Measurements from ENCODE around the gene PTPN9.

Gene PTPN9

GRCh38 chr15:75578948-75579920 is at the start of gene PTPN9:
TSS of gene PTPN9 (minus strand) at chr15:75579315. CDS start at chr15:75578776, 539 bp downstream.
- H3K9me3 ChIP-seq (ENCODE audit: control insufficient read depth, low read length): no peaks in the 10 kb centered on the region
- H3K9ac ChIP-seq: no peak within 1 kb of the TSS
- peaks cover 7% of the 10 kb centered on the region for H3K79me2 ChIP-seq
- TF ChIP-seq CTCF (IDR thresholded peaks at IDR 0.05): peak; percentile 23
- H3K27ac ChIP-seq: peak within 1 kb of the TSS; percentile 72
- H3K4me3 ChIP-seq (ENCODE audit: low read depth, low read length): peak within 1 kb of the TSS; percentile 65
- no peaks in the 10 kb centered on the region for H3K4me1 ChIP-seq
- H3K27me3 ChIP-seq (ENCODE audit: control insufficient read depth, insufficient read depth, low read length): no peaks in the 10 kb centered on the region
- no peaks in the 10 kb centered on the region for H3K36me3 ChIP-seq (ENCODE audit: control insufficient read depth, insufficient read depth, low read length)
- H2AFZ ChIP-seq: peak within 1 kb of the TSS; percentile 83
- peak within 1 kb of the TSS; percentile 88 for H3K4me2 ChIP-seq (ENCODE audit: low read length)

DNA sequence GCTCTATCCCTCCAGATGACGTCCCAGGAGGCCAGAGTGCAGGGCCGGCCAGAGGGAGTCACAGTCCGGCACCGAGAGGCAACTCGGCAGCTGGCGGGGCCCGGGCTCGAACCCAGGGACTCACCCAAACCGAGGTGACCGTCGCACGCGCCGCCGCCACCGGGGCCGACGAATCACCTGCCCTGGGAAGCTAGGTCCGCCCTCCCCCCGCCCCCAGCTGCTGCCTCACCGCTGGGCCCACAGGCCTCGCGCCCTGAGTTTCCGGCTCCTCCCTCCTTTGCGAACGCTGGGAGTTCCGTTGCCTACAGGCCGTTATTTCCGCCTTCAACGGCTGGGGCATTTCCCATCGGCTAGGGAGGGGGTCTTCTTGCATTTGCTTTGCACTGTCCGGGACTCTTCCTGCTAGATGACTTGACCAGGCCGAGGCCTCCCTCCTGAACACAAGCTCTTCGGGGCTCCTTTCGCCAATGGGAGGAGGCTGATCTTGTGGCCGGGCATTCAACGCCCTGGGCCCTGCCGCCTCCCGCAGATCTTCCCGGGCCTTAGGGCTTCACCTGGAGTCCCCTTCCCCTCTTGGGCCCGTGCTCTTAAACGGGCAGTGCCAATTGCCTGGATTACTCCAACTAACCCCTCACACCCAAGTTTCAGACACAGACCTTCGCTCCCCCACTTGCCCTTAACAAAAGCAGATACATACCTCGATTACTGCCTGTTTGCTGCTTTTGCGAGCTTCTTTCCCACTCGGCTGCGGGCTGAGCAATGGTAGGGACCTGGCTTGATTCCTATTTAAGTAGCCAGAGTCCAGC is 46.6 kb upstream of the PTPN9 start, which contains the start of gene SNUPN:
SNUPN (minus strand) TSS at position 184 of the 806 bp plus-strand sequence. CDS start 4,674 bp downstream, outside the sequence.
- TF ChIP-seq CTCF (IDR thresholded peaks at IDR 0.05): no peak
- no peaks in the 10 kb centered on the region for H3K4me1 ChIP-seq
- H3K9me3 ChIP-seq (ENCODE audit: control insufficient read depth, low read length): no peaks in the 10 kb centered on the region
- H3K4me3 ChIP-seq (ENCODE audit: low read depth, low read length): peak within 1 kb of the TSS; percentile 65
- H3K27me3 ChIP-seq (ENCODE audit: control insufficient read depth, insufficient read depth, low read length): no peaks in the 10 kb centered on the region
- peak within 1 kb of the TSS; percentile 67 for H2AFZ ChIP-seq
- H3K4me2 ChIP-seq (ENCODE audit: low read length): peak within 1 kb of the TSS; percentile 68
- no peaks in the 10 kb centered on the region for H3K79me2 ChIP-seq
- H3K9ac ChIP-seq: no peak within 1 kb of the TSS
- H3K27ac ChIP-seq: peak within 1 kb of the TSS; percentile 76
- H3K36me3 ChIP-seq (ENCODE audit: control insufficient read depth, insufficient read depth, low read length): no peaks in the 10 kb centered on the region

GRCh38 chr15:75622505-75622904 is 43.4 kb upstream of the PTPN9 start:
- H3K27me3 ChIP-seq (ENCODE audit: control insufficient read depth, insufficient read depth, low read length): no peaks in the 10 kb centered on the region
- H3K36me3 ChIP-seq (ENCODE audit: control insufficient read depth, insufficient read depth, low read length): no peaks in the 10 kb centered on the region
- TF ChIP-seq CTCF (IDR thresholded peaks at IDR 0.05): no peak
- no peak overlapping the region for H2AFZ ChIP-seq
- H3K9ac ChIP-seq: no peak overlapping the region
- no peaks in the 10 kb centered on the region for H3K9me3 ChIP-seq (ENCODE audit: control insufficient read depth, low read length)
- no peak overlapping the region for H3K4me3 ChIP-seq (ENCODE audit: low read depth, low read length)
- H3K79me2 ChIP-seq: no peaks in the 10 kb centered on the region
- no peak overlapping the region for H3K4me2 ChIP-seq (ENCODE audit: low read length)
- H3K4me1 ChIP-seq: no peaks in the 10 kb centered on the region
- no peak overlapping the region for H3K27ac ChIP-seq

DNA sequence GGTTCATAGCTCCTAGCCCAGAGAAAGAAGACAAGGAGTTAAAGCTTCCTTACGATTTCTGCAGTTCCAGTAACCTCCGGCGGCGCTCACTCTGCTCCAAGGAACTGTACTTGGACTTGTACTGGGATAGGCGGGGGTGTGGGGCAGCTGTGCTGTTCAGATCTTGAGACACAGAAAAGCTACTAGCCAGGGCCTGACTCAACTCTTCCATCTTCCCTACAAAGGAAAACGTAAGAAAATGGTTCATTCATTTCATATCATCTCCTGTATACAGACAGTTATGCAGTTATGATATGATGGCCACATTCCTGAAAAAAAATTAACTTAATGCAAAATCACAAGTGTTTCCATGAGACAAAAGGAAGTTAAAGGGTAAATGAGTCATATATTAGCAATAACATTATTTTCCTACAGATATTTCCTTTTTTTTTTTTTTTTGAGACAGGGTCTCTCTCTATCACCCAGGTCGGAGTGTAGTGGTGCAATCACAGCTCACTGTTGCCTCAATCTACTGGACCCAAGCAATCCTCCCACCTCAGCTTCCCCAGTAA is 41.8 kb upstream of the PTPN9 start:
- H3K4me3 ChIP-seq (ENCODE audit: low read depth, low read length): no peak overlapping the region
- no peak overlapping the region for H3K4me2 ChIP-seq (ENCODE audit: low read length)
- H3K9ac ChIP-seq: no peak overlapping the region
- H3K36me3 ChIP-seq (ENCODE audit: control insufficient read depth, insufficient read depth, low read length): no peaks in the 10 kb centered on the region
- H3K27ac ChIP-seq: no peak overlapping the region
- H3K4me1 ChIP-seq: no peaks in the 10 kb centered on the region
- H2AFZ ChIP-seq: no peak overlapping the region
- no peak for TF ChIP-seq CTCF (IDR thresholded peaks at IDR 0.05)
- H3K27me3 ChIP-seq (ENCODE audit: control insufficient read depth, insufficient read depth, low read length): no peaks in the 10 kb centered on the region
- no peaks in the 10 kb centered on the region for H3K9me3 ChIP-seq (ENCODE audit: control insufficient read depth, low read length)
- no peaks in the 10 kb centered on the region for H3K79me2 ChIP-seq
